ENCODE results near the gene CEP192. TPM values are rescaled to one million over a fixed set of nuclear protein-coding genes. Genes with fewer than 3 reads are reported as not detected.
"Not testable (repeated sequence)": the region's sequence is repeated elsewhere in the genome, so short reads cannot be mapped to it uniquely, and the experiment has no call there.

CEP192 gene
- total RNA-seq, 4 donors from 2014 or later, result 16.9 to 28.6 (median 20.0) TPM

DNA sequence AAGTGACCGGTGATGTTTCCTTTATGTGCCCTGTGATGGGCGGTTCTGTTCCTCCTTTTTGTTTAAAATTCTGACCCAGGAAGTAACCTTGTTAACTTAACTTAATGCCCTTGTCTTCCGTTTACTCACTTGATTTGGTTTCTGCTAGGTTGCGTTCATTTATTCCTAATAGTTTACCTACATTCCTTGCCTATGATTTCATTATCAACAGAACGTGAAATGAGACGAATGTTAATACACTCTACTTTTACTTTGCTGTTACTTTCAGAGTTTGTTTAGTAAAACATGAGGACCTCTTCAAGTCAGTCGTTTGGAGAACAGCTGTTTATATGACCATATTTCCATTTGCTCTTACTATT is 638 bp downstream of the CEP192 start:
- ATAC-seq, result no peak
- H3K36me3 ChIP-seq, result peaks cover 0 to 4% of the 10 kb centered on the region in 2 donors
- H3K27me3 ChIP-seq, result no peaks in the 10 kb centered on the region
- H3K9me3 ChIP-seq, result no peaks in the 10 kb centered on the region
- peak overlapping the region; percentile 51 to 92 for H3K4me3 ChIP-seq
- TF ChIP-seq POLR2AphosphoS5 (IDR thresholded peaks at IDR 0.05) (no peak), POLR2A (IDR thresholded peaks at IDR 0.05) (no peak), EP300 (IDR thresholded peaks at IDR 0.05) (no peak)
- TF ChIP-seq, protein P1, sequence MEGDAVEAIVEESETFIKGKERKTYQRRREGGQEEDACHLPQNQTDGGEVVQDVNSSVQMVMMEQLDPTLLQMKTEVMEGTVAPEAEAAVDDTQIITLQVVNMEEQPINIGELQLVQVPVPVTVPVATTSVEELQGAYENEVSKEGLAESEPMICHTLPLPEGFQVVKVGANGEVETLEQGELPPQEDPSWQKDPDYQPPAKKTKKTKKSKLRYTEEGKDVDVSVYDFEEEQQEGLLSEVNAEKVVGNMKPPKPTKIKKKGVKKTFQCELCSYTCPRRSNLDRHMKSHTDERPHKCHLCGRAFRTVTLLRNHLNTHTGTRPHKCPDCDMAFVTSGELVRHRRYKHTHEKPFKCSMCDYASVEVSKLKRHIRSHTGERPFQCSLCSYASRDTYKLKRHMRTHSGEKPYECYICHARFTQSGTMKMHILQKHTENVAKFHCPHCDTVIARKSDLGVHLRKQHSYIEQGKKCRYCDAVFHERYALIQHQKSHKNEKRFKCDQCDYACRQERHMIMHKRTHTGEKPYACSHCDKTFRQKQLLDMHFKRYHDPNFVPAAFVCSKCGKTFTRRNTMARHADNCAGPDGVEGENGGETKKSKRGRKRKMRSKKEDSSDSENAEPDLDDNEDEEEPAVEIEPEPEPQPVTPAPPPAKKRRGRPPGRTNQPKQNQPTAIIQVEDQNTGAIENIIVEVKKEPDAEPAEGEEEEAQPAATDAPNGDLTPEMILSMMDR (IDR thresholded peaks at IDR 0.05), result no peak
- H3K4me1 ChIP-seq, result peaks cover 7 to 38% (median 10%) of the 10 kb centered on the region in 3 donors
- WGBS, 2 donors (ENCODE audit: low coverage in 1 of 2), result 0 to 2% methylated on average over 7 of the region's 7 CpGs
- H3K27ac ChIP-seq, result peak overlapping the region; percentile 31 to 92 (median 92)

DNA sequence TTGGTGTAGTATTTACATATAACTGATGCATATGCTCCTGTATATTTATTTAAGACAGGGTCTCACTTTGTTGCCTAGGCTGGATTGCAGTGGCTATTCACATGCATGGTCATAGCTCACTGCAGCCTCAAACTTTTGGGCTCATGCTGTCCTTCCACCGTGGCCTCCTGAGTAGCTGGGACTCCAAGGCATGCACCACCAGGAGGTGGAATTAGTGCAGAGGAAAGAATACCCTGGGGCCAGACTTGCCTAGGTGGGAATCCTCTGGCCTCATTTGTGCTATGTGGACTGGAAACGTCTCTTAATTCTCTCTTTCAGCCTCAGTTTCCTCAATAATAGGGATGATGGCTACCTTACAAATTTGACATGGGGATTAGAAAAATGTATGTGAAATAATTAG is 2.3 kb downstream of the CEP192 start:
- no peaks in the 10 kb centered on the region for H3K27me3 ChIP-seq
- no peak for ATAC-seq
- H3K4me1 ChIP-seq, result peaks cover 7 to 46% (median 10%) of the 10 kb centered on the region in 3 donors
- WGBS, 2 donors (ENCODE audit: low coverage in 1 of 2), result 57 to 67% methylated on average over 1 of the region's 2 CpGs
- H3K36me3 ChIP-seq, result no peaks in the 10 kb centered on the region
- no peak overlapping the region for H3K27ac ChIP-seq
- TF ChIP-seq, protein P1 (IDR thresholded peaks at IDR 0.05), result no peak
- TF ChIP-seq POLR2A (IDR thresholded peaks at IDR 0.05), result no peak
- no peak for TF ChIP-seq EP300 (IDR thresholded peaks at IDR 0.05)
- TF ChIP-seq POLR2AphosphoS5 (IDR thresholded peaks at IDR 0.05), result no peak
- H3K4me3 ChIP-seq, result no peak overlapping the region
- H3K9me3 ChIP-seq, result no peaks in the 10 kb centered on the region

DNA sequence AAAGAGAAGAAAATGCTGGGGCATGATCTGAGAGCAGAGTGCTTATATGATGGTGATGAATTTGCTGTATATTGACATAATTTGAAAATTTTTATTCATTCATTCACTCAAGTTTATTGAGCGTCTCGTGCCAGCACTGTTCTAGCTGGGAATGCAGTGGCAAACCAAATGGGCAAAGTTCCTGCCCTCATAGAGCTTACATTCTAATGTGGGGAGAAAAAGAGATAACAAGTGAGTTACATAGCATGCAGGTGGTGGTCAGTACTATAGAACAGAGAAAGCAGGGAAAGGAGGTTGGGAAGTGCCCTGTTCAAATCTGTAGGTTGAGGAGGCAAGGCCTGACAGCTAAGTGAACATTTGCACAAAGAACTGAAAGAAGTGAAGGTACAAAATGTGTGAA is 4.3 kb downstream of the CEP192 start:
- peaks cover 7 to 41% (median 10%) of the 10 kb centered on the region in 3 donors for H3K4me1 ChIP-seq
- H3K9me3 ChIP-seq, result no peaks in the 10 kb centered on the region
- ATAC-seq, result no peak
- TF ChIP-seq POLR2AphosphoS5 (IDR thresholded peaks at IDR 0.05) (no peak), EP300 (IDR thresholded peaks at IDR 0.05) (no peak), POLR2A (IDR thresholded peaks at IDR 0.05) (no peak)
- TF ChIP-seq, protein P1 (IDR thresholded peaks at IDR 0.05), result no peak
- no peaks in the 10 kb centered on the region for H3K27me3 ChIP-seq
- H3K4me3 ChIP-seq, result no peak overlapping the region
- no peak overlapping the region for H3K27ac ChIP-seq
- peaks cover 0 to 3% of the 10 kb centered on the region in 2 donors for H3K36me3 ChIP-seq
- 75 to 82% methylated on average over 2 of the region's 2 CpGs for WGBS, 2 donors (ENCODE audit: low coverage in 1 of 2)

DNA sequence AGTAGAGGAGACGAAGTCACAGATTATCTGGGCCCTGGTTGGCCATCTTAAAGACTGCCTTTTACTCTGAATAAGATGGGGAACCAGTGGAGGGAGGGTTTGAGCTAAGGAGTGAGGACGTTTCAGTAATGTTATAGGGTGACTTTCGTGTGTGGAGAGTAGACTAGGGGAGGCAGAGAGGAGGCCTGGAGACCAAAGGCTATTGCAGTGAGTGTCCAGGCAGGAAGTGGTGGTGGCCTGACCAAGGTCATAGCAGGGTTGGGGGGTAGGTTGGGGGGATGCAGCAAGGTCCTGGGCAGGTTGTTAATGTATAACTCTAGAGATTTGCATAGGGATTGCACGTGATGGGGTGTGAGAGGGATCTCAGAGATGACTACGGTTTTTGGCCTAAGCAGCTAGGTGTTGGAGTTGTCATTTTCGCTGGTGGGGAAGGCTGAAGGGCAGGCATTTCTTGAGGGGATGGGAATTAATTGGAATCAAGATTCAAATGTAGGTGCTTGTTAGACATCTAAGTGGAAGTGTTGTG is 4.9 kb downstream of the CEP192 start:
- Histone ChIP-seq H3K9me3 (no peaks in the 10 kb centered on the region), H3K27me3 (no peaks in the 10 kb centered on the region), H3K4me1 (peaks cover 7 to 38% (median 10%) of the 10 kb centered on the region in 3 donors), H3K4me3 (no peak overlapping the region), H3K36me3 (peaks cover 0 to 9% of the 10 kb centered on the region in 2 donors), H3K27ac (no peak overlapping the region)
- 93 to 94% methylated on average over 4 to 6 of the region's 6 CpGs for WGBS, 2 donors (ENCODE audit: low coverage in 1 of 2)
- no peak for ATAC-seq
- TF ChIP-seq, protein P1 (IDR thresholded peaks at IDR 0.05), result no peak
- no peak for TF ChIP-seq POLR2A (IDR thresholded peaks at IDR 0.05)
- TF ChIP-seq EP300 (IDR thresholded peaks at IDR 0.05), result no peak
- TF ChIP-seq POLR2AphosphoS5 (IDR thresholded peaks at IDR 0.05), result no peak

DNA sequence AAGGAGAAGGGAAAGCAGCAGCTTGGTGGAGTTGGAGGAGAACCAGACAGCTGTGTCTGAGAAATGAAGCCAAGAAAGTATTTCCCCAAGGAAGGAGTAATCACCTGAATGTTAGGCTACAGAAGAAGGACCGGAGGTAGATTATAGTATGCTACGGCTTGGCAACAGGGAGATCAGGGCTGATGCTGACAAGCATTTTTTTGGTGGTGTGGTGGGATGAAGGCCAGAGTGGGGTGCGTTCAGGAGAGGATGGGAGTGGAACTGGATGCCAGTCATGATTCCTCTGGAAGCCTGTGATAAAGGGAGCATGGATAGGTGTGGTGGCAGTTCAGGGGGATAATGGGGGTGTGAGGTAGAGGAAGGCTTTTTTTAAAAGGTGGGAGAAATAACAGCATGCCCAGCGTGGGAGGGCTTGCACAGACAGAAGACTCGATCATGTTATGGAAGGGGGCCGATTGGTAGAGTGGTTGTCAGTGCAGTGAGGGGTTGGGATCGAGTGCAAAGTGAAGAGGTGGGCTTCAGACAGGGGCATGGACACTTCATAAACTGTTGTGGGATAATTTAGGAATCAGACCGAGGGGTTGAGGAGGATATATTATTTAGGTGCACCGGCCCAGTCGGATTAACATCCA is 5.6 kb downstream of the CEP192 start:
- Histone ChIP-seq H3K9me3 (no peaks in the 10 kb centered on the region), H3K4me3 (no peak overlapping the region), H3K4me1 (peaks cover 7 to 38% (median 10%) of the 10 kb centered on the region in 3 donors), H3K36me3 (peaks cover 0 to 16% of the 10 kb centered on the region in 2 donors), H3K27me3 (no peaks in the 10 kb centered on the region), H3K27ac (no peak overlapping the region)
- no peak for ATAC-seq
- TF ChIP-seq POLR2A (IDR thresholded peaks at IDR 0.05) (no peak), EP300 (IDR thresholded peaks at IDR 0.05) (no peak), POLR2AphosphoS5 (IDR thresholded peaks at IDR 0.05) (no peak)
- TF ChIP-seq, protein P1 (IDR thresholded peaks at IDR 0.05), result no peak
- 68 to 85% methylated on average over 10 of the region's 10 CpGs for WGBS, 2 donors (ENCODE audit: low coverage in 1 of 2)

DNA sequence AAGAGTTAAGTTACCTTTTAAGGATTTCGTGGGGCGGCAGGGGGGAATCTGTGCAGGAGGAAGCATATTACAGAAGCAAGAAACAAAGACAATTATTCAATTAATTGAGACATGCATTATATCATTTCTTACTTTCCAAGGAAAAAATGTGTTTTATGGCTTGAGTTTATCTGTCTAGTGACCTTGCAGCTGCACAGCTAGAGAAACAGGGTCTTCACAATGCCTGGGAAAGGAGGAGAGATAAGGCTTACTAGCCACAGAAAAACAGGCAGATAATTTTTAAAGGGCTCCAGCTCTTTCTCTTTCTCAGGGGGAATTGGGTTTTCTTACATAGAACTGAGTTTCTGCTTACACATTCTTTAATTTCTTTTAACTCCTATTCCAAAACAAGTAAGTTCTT is 6.2 kb downstream of the CEP192 start:
- H3K27me3 ChIP-seq, H3K27ac ChIP-seq, ATAC-seq, H3K4me3 ChIP-seq, H3K9me3 ChIP-seq: not testable (repeated sequence)
- 71 to 100% methylated on average over 2 of the region's 2 CpGs for WGBS, 2 donors (ENCODE audit: low coverage in 1 of 2)
- Histone ChIP-seq H3K4me1 (peaks cover 4 to 33% (median 8%) of the 10 kb centered on the region in 3 donors), H3K36me3 (peaks cover 0 to 22% of the 10 kb centered on the region in 2 donors)
